ENCODE data around the gene TLCD3B.

- no peak for TF ChIP-seq EZH2 (IDR thresholded peaks at IDR 0.05; ENCODE audit: insufficient read depth, poor library complexity, severe bottlenecking)
- no peak for TF ChIP-seq EZH2phosphoT487 (IDR thresholded peaks at IDR 0.05; ENCODE audit: insufficient read depth, low read depth)
Observed at GRCh38 chr16:30004811-30005242, 26.2 kb downstream of the TLCD3B start.

Measured in GM23248 (cell line).